ENCODE measurements around the gene FOXI1.

Gene FOXI1

DNA sequence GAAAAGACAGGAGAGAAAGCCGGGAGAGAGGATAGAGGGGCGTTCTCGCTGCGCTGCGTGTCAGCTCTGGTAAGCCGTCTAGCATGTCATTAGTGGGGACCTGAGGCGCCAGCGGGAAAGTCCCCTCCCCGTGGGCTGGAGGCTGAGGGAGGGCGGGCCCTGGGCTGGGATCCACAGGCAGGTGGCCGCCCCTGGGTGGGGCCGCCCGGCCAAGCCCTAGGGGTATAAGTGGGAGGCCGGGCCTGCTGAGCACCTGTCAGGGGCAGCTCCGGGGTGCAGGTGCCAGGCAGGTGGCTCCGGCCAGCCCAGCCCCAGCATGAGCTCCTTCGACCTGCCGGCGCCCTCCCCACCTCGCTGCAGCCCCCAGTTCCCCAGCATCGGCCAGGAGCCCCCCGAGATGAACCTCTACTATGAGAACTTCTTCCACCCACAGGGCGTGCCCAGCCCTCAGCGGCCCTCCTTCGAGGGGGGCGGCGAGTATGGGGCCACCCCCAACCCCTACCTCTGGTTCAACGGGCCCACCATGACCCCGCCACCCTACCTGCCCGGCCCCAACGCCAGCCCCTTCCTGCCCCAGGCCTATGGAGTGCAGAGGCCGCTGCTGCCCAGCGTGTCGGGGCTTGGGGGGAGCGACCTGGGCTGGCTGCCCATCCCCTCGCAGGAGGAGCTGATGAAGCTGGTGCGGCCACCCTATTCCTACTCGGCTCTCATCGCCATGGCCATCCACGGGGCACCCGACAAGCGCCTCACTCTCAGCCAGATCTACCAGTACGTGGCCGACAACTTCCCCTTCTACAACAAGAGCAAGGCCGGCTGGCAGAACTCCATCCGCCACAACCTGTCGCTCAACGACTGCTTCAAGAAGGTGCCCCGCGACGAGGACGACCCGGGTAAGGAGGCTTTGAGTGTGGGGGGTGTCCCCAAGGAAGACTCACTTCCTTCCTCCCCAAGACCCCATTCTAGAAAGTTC lies at the start of gene FOXI1:
TSS of gene FOXI1 (plus strand) at position 256 of the 970 bp plus-strand sequence. CDS start at position 317, 61 bp downstream.
- DNase-seq (ENCODE audit: low read depth): no peak

DNA sequence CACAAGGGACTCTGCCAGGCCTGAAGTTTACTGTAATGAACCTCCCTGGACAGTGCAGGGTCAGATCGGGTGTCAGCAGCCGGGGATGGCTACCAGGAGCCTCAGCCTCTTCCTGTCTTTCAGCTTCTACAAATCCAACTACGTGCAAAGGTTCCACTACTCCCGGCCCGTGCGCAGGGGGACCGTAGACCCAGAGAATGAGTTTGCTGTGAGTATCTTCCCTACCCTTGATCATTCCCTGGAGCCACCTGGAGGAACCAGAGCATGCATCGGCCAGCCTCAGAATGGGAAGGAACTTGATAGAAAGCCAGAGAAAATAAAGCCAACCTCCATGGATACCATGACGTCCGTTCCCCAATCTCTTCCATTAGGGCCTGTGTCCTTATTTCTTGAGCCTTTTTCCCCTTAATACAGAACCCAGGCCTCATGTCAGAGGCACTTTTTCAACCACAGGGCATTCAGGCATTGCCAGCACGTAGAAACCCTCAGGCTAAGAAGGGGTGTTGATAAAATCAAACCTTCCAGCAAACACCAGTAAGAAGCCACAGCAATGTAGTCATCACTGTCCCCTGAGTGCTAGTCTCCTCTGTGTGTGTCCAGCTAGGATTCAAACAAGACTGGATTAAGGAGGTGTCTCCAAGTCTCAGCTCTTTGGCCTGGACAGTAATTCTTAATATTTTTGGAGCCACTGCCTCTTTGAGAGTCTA lies 49.0 kb upstream of the FOXI1 start:
- DNase-seq (ENCODE audit: low read depth): no peak

DNA sequence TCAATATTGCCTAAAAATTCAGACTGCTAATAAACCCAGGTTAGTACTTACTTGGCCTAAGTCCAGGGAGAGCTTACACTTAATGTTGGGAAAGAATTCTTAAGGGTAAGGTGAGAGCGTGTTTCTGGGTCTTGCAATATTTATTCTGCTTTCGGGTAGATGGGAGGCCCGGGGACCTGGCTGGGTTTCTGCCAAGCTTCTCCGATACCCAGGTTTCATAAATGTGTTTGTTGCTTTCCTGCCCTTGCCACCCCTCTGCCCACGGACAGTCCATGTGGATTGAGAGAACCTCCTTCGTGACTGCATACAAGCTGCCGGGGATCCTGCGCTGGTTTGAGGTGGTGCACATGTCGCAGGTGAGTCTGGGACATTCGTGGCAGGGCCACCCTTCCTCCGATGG lies 48.4 kb upstream of the FOXI1 start:
- no peak for DNase-seq (ENCODE audit: low read depth)

DNA sequence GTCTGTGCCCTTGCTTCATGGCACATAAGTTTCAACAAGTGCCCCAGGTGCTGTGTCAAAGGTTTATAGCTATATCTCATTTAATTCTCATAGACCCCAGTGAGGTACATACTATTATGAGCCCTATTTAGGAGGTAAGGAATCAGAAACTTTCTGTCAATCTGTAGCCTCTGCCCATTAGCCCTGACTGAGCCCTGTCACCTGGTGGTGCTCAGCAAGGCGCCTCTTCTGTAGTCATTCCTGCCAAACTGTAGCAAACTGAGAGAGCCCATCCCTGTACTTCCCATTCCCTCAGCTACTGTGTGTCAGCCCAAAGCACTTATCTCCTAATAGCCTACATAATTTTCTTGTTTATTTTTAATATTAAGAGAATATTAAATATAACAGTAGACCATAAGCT lies 46.5 kb upstream of the FOXI1 start:
- DNase-seq (ENCODE audit: low read depth): no peak

DNA sequence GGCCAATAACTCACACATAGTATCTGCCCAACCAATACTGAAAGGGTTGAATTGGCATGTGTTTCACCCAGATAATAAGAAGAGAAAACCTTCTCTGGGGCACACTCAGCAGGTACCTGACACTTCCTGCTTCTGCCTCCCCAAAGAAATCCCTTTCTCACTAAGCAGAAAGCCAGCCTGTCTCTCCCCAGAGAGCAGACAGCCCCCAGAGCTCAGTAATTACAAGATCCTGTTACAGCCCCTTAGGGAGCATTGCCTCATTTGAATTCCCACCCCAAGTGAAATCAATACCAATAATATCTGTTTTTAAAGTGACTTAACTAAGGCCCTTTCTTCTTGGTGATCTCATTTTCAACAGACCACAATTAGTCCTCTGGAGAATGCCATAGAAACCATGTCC lies 38.5 kb upstream of the FOXI1 start:
- no peak for DNase-seq (ENCODE audit: low read depth)

DNA sequence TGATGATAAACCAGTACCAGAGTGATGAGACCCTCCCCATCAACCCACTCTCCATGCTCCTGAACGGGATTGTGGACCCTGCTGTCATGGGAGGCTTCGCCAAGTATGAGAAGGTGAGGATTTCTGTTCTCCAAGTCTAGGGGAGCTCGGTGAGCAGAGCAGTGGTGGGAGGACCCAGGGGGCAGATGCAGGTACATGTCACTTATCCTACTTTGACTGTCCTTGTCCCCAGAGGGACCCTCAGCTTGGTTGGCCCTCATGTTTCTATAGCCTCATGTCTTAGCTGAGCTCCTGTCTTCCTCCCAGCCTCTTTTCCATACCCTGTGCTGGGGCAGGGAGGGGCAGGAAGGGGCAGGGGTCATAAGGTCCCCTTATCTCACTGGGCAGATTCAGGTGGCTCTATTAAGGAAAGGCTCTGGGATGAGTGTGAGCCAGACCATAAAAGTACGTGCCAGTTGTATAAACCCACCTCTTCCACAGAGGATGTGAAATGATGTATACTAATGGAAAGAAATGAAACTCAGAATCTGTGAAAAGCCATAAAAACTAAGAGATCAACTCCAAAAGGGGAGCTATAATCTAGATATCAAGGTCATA lies 38.0 kb upstream of the FOXI1 start:
- no peak for DNase-seq (ENCODE audit: low read depth)

DNA sequence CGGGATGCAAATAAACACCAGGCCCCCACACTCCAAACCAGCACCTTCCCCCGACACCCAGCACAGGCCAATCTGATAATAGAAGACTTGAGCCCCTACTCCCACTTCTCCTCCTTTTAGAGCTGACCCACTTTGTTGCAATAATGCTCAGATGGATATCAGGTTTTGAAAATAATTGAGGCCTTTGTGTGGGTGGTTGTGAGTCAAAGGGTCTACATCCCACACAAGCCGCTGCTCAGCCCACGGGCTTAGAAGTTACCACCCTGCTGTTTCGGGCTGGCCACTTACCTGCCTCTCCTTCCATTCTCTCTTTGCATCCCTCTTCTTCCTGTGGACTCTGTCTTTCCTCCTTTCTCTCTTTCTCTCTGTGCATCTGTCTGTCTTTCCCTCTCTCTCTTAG lies 36.2 kb upstream of the FOXI1 start:
- DNase-seq (ENCODE audit: low read depth): no peak

DNA sequence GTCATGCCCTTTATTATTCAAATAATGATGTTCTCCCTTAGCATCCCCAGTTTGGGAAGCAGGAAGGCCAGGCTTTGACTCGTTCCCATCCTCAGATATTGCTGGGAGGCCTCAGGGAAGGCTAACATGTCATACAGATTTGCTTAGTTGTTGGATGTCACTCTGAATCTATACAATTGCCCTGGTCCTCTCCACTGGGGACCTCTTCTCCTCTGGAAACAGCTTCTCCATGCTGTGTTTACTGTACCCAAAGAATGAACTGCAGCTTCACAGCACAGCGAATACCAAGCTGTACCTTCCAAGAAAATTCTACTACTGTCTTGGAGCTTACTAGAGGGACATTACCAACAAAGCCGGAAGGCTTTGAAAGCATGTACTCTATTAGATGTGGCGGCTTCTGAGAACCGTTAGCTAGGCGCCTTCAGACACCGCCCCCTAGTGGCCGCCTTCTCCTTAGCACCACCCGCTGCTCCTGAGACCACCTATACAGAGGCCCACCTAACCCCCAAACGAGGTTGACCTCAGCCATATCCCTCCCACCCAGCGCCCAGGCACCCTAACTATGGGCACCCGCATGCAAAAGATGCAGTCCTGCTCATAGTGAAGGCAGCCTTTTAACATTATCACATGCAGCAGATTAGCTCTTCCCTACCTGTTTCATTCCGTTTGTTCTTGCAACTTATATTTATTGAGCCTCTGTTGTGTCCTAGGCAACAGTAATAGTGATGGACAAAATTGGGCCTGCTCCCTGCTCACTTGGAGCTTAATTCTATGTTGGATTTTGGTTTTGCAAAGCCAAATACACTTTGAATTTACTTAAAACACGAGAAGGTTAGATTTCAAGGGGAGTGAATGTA lies 34.9 kb upstream of the FOXI1 start:
- no peak for DNase-seq (ENCODE audit: low read depth)

DNA sequence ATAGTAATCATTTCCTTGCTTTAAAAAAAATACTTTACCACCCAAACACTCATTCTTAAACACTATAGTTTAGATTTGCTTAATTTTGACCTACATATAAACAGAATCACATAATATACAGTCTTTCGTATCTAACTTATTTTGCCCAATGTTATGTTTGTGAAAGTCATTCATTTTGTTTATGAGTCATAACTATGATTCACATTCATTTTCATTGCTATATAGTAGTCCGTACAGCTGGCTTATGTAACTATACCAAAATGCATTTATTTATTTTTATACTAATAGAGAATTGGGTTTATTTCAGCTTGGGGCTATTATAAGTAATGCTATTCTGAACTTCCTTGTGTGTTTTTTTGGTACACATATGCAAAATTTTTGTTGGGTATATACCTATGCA lies 33.9 kb upstream of the FOXI1 start:
- no peak for DNase-seq (ENCODE audit: low read depth)

DNA sequence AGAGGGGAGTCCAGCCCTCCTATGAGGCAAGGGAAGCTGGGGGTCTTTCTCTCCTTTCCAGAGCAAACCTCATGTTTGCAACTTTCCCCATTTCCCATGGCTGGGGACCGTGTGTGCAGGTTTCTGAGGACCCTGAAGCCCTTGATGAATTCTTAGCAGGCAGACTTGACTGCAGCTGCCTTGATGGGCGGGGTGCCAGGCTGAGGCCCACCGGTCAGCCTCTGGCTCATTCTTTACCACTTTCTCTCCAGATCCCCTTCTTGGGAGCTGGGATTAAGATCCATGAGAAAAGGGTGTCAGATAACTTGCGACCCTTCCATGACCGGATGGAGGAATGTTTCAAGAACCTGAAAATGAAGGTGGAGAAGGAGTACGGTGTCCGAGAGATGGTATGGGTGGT lies 30.0 kb upstream of the FOXI1 start:
- no peak for DNase-seq (ENCODE audit: low read depth)

DNA sequence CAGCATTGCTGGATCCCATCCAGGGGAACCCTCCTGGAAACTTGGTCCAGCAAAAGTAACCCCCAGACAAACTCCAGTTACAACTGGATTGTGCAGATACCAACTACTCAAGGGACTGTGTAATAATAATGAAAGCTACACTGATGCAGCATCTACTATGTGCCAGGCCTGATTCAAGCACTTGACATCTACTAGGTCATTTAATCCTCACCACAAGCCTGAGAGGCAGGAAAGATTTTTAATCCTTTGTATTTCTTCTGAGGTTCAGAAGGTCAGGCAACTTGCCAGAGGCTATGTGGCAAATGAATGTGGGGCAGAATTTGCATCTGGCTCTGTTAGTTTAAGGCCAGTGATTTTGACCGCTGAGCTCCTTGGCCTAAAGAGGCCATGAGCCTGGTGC lies 29.5 kb upstream of the FOXI1 start:
- DNase-seq (ENCODE audit: low read depth): no peak

DNA sequence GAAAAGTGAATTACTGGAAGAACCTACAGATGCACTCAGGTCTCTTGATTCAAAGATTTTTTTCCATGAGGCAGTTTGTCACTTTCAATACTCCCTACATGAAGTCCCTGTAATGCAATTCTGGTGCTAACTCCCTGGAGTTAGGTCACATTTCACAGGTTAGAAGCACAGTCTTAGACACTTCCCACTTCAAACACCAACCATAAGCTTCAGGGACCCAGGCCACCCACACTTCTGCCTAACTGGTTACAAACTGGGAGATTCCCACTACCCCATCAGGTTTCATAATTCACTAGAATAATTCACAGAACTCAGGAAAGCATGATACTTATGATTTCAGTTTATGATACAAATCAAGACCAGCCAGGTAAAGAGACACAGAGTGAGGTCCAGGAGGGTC lies 29.0 kb upstream of the FOXI1 start:
- DNase-seq (ENCODE audit: low read depth): no peak

DNA sequence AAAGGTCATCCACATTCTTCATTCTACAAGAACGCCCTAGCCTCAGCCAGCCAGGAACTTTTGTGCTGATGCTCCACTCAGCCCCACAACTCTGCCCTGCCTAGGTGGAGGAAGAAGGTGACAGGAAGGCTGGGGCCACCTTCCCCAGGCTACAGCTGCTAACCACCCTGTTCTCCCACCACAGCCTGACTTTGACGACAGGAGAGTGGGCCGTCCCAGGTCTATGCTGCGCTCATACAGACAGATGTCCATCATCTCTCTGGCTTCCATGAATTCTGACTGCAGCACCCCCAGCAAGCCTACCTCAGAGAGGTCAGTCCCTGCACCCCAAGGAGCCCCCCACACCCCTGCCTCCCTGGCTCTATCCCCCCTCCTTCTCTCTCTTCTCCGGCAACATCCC lies 28.2 kb upstream of the FOXI1 start:
- DNase-seq (ENCODE audit: low read depth): no peak

DNA sequence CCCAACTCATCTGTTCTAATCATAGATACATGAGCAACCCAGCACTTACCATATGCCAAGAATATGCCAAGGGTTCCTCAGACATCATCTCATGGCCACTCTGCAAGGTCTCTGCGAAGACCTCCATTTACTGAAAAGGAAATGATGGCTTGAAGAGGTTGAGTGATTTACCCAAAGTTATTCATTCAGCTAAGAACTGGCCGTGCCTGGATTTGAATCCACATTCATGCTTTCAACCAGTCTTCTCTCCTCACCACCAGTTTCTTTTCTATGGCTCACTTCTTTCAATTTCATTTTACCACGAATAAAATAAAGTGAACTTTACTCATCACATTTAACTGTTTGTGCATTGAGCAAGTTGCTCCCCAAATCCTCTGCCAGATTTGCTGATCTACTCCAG lies 27.2 kb upstream of the FOXI1 start:
- no peak for DNase-seq (ENCODE audit: low read depth)

DNA sequence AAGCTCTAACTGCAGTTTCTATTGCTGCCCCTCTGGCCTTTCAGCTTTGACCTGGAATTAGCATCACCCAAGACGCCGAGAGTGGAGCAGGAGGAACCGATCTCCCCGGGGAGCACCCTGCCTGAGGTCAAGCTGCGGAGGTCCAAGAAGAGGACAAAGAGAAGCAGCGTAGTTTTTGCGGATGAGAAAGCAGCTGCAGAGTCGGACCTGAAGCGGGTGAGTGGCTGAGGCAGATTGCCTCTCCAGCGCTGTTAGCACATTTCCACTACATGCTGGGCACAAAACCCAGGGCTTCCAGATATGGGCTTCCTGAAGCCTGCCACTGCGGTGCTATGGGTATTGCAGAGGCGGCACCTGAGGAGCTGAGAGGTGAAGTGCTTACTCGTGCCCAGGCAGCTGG lies 26.8 kb upstream of the FOXI1 start:
- DNase-seq (ENCODE audit: low read depth): no peak

DNA sequence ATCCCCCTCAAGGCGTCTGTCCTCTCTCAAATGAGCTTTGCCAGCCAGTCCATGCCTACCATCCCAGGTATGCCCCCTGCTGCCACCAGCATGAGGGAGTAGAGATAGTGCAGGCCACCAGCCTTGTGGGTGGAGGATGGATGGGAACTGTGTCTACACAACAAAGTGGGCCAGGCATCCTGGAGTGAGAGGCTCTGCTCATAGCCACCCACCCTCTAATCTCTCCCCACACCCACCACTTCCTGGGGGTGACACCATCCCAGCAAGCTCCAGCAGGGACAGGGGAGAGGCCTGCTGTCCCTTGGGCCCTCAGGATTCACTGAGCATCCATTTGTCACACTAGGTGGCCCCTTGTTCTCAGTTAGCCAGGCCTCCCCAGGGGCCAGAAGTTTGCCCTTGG lies 25.5 kb upstream of the FOXI1 start:
- no peak for DNase-seq (ENCODE audit: low read depth)

DNA sequence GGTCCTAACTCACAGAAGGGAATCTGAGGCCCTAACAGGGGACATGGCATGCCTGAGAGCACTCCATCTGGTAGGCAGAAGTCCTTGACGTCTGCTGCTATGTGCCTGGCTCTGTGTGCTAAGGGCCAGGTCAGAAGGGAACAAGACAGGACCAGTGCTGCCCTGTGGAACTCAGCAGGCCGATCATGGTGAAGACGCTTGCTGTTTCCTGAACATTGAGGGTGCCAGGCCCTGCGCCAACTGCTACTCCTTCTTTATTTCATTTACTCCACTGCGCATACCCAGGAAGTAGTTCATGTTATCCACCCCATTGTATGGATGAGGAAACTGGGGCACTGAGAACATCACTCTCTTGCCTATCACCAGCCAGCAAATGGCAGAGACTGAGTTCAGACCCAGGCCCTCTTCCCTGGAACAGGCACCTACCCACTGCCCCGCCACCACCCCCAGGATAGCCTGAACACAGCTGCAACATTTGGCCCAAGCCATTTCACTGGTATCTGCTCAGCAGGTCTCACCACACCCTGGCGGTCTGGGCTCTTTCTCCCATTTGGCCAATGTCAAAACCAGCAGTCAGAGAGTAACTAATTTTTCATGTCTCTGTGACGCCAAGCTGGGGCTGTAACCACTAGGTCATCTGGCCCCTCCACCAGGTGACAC lies 24.8 kb upstream of the FOXI1 start:
- no peak for DNase-seq (ENCODE audit: low read depth)

DNA sequence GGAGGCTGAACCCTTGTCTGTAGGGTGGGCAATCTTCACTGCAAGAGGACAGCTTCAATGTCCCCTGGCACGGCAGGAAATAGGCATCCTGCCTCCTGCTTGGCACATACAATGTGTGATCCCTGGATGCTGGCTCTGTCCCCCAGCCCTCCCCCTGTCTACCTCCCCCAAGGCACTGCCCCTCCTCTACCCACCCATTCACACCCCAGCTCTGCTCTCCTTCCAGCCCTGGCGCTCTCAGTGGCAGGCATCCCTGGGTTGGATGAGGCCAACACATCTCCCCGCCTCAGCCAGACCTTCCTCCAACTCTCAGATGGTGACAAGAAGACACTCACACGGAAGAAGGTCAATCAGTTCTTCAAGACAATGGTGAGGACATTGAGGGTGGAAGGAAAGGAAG lies 24.1 kb upstream of the FOXI1 start:
- no peak for DNase-seq (ENCODE audit: low read depth)

DNA sequence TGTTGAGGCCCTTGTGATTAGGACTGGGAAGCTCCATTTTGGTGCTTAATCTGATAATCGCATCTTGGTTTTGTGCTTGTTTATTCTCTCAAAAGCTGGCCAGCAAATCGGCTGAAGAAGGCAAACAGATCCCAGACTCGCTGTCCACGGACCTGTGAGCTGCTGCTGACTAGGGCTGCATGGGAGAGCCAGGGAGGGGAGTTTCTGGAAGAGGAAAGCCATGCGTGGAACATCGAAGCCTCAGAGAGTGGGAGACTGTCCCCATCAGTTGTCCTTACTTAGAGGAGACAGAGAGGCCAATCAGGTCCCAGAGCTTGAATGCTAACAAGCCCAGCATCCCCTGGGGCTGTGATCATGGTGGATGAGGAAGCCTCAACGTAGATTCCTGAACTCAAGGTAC lies 23.0 kb upstream of the FOXI1 start:
- DNase-seq (ENCODE audit: low read depth): no peak

DNA sequence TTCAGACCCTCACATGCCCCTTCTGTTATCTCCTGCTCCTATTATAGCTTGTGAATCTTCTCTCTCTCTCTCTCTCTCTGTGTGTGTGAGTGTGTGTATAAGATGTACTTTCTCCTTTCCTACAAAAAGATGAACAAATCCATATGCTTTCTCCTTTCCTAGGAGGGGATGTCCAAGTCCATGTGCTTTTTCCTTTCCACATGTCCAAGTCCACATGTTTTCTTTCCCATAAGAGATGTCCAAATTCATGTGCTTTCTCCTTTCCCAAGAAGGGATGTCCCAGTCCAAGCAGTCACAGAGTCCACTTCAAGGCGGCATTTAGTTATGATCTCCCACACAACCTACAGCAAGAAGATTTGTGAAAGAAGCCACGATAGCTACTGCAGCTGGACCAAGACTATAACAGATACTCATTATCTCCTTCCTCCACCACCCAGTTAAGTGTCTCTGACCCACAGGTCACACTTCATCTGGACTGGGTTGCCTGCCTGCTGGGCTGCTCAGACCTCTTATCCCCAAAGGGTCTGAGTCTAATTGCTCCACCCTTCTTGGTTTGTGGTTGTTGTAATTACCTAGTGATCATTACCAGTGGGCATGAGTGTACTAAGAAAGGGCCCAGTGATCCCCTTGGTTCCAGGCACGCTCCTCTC lies 18.4 kb upstream of the FOXI1 start:
- DNase-seq (ENCODE audit: low read depth): no peak
